IPS DF 4.7 (cell line): ENCODE data around the gene SCML2.
"Not testable (repeated sequence)": the region's sequence is repeated elsewhere in the genome, so short reads cannot be mapped to it uniquely, and the experiment has no call there.

Source experiments
- DNase-seq: peaks from one replicate; pipeline ENCODE4 v3.0.0-alpha.2; 2013; ENCODE audit warnings: low spot score; ENCODE audit errors: extremely low read depth

Gene SCML2

DNA sequence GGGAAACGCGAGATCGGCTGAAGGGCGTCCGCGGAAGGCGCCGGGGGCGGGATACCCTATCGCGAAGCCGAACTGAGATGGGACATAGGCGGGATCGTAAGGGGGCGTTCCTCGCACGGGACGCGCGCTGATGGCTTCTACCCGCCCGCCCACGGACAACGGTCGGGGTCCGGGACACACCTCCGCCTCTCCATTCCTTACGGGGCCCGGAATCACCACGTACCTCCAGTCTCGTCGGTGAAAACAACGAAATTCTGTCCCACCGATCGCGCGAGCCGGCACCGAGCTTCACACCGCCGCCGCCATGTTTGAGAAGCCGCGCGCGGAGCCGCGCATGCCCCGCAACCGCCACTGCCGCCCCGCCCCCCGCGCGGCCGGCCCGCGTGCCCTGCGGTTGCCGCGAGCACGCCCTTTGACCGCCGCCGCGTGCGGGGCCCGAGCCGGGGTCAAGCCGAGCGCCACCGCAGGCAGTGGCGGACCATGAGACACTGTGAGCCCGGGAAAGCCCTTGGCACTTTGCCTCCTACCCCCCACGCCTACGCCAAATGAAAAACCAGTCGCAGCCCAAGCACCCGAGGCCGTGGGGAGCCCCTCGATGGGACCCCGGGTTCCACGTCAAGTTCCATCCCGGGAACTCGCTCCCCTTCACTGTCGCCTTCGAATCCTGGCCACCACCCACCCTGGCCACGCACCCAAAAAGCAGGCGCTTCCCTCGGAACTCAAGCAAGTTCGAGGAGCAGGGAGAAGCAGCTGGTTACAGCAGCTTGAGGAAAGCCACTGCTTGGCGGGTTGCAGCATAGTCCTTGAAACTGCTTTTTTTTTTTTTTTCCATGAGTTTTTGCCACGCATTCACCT is at the start of gene SCML2:
SCML2 (minus strand) TSS at position 320 of the 855 bp plus-strand sequence. CDS start 20,617 bp downstream, outside the sequence.
- no peak for DNase-seq

DNA sequence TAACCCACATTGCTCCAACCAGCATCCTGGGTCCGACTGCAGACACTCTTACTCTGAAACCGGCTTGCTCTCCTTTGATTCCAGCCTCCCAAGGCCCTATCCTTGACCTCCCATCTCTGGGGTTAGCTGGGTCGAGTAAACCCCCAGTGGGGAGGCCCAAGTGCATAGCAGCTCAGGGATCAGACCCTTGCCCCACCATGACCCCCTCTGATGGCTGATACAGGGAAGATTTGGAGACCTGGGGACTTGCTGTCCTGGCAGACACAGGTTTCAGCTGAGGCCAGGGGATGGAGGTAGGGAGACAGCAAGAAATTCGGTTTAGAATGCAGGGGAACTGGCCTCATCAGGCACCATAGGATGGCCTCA is 47.3 kb upstream of the SCML2 start:
- DNase-seq, result no peak

DNA sequence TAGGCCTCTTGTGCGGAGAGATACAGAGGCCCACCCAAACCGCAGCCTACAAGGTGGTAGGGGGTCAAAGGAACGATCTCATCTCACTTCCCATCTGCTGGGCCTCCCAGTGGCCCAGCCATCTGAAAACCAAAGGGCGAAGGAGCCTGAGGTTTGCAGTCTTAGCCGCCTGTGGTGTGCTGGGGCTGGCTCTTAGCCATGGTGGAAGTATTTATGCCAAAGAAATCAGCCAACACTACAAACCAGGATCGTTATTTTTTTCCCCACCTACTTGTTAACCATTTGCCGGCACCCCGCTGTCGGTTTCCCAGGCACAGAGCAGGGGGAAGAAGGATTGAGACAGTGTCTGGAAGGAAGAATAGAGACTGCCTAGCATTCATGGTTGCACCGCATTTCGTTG is 40.0 kb upstream of the SCML2 start:
- no peak for DNase-seq

DNA sequence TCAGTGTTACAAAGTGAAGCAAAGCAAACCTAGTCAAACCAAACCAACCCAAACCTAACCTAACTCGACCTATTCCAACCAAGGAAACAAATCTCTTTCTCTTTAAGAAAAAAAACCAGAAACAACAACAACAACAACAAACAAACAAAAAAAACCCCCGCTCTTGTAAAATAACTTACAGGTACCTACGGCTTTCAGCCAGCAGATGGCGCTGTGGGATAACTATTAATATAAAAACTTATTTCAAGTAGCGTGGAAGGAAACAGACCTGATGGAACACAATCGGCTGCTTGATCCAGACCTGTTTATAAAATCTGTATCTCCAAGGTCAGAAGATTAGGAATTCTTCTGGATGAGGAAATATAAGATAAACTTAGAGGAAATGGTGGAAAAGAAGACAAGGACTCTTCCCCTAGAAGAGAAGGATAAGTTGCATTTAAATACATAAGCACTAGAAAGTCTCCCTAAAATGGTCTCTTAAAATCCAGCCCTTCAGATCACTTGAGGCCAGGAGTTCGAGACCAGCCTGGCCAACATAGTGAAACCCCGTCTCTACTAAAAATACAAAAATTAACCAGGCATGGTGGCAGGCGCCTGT is 36.6 kb upstream of the SCML2 start:
- DNase-seq, result no peak

DNA sequence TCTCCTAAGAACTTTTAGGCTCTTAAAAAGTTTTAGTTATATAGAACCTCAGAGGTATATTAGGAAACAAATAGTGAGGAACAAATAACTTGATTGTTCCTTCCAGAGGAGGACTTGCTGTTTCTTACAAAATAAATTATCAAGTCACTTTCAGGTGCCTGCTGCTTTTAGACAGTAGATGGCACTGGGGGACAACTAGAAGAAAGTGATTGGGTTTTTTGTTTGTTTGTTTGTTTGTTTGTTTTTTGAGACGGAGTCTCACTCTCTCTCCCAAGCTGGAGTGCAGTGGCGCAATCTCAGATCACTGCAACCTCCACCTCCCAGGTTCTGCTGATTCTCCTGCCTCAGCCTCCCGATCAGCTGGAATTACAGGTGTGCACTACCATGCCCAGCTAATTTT is 35.5 kb upstream of the SCML2 start:
- no peak for DNase-seq

DNA sequence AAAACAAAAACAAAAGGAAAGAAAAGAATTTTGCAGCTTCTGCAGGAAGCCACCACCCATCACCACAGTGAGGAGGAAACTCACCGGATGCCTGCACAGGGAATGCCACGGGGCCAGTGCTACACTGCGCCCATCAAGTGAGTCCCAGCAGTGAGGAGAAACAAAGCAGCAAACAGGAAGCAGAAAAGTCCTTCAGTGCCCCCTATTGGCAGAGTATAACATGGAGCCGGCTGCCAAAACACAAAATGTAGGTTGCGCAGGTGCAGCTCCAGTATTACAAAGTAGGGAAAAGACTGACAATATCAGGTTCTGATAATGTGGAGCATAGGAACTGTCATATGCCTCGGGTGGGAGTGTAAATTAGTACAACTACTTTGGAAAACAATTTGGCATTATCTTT is 23.3 kb upstream of the SCML2 start:
- DNase-seq, result no peak

DNA sequence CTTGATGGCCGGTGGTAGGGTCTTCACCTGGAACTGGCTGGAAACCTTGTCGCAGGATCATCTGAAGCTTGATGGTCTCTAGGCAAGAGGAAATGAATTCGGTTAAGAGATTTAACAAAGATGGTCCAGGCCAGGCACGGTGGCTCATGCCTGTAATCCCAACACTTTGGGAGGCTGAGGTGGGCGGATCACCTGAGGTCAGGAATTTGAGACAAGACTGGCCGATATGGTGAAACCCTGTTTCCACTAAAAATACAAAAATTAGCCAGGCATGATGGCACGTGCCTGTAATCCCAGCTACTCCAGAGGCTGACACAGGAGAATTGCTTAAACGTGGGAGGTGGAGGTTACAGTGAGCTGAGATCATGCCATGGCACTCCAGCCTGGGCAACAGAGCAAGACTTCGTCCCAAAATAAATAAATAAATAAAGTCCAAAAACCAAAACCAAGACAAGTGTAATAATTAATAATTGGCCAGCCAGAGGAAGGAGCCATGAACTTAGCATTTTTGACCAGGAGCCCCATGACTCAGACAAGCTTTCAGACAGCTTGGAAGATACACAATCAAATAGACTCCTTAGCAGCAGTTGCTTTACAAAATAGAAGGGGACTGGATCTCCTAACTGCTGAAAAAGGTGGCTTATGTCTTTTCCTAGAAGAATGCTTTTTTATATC is 20.8 kb upstream of the SCML2 start:
- not testable (repeated sequence) for DNase-seq

DNA sequence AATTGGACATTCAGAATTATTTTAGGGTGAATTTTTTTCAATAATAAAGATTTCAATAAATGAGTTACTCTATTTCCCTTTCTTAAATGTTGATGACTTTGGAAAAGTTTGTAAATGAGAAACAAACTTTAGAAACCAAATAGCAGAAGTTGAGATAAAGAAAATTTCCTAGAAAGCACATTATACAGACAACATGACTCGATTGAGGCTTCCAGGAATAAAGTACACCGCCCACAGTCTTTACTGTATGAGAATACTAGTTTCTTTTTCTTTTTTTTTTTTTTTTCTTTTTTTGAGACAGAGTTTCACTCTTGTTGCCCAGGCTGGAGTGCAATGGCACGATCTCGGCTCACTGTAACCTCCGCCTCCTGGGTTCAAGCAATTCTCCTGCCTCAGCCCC is 14.6 kb upstream of the SCML2 start:
- DNase-seq, result not testable (repeated sequence)

DNA sequence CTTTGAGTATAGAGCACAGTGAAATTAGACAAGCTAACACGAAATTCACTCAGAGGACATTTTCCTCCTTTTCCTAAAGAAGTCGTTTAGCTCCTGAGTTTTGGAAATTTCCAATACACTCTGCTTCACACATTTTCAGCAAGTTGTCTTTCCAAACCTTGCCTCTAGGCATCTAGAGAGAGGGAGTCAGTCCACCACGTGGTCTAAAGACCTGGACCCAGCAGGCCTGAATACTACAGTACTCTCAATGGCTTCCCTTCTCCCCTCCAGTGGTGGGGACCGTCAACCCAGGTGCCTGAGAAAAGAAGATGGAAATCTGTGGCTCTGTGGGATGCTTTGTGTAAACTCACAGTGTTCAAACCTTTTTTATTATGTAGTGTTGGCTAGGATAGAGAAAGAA is 13.9 kb upstream of the SCML2 start:
- no peak for DNase-seq

DNA sequence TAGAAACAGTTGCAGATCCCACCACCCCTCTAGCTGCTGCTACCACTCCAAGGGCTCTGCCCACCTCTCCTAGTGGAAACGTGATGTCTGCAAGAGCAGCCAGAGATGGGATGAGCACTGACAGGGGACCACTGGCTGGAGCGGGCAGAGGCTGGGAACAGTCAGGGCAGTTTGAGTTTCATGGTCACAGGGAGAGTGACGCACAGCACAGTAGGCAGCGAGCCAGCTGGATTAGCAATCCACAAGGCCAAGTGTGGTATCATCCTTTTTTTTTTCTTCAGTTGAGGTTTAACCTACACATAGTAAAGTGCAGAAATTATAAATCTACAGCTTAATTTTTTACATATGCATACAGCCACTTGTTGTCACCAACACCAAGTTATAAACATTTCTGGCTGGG is 6.4 kb upstream of the SCML2 start:
- DNase-seq, result no peak

DNA sequence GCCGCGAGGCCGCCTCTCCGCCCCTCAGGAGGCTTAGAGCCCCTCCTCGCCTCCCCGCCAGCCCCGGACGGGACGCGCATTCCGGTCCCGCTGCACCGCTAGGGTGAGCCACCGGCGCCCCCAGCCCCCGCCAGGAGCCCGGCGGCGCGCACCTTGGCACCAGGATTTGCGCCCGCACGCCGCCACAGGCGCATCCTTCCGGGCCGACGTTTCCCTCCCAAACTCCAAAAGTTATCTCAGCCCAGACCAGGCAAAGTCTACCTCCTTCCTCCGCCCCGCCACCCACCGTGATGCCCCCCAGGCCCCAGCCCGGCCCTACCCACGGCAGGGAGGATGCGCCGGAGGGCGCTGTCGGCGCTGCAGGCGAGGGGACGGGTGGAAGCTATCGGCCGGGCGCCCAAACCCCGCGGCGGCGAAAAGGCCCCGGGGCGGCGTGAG is 538 bp downstream of the SCML2 start:
- no peak for DNase-seq

DNA sequence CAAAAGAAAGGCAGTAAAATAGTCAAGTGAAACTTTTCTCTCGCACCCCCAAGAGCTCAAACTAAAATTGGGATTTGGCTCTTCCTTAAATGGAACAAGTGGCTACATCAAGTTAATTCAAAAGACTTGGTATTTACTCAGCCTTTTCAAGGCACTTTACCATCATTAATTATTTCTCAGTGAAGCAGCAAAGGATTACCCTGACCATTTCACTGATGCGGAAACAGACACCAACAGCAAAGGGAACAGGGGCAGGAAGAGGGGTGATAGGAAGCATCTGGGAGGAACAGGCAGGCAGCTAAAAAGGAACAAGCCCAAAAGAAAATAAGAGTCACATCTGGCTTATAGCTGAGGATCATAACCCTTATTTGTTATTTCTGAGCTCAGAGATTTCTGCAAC is 2.7 kb downstream of the SCML2 start:
- DNase-seq, result no peak

DNA sequence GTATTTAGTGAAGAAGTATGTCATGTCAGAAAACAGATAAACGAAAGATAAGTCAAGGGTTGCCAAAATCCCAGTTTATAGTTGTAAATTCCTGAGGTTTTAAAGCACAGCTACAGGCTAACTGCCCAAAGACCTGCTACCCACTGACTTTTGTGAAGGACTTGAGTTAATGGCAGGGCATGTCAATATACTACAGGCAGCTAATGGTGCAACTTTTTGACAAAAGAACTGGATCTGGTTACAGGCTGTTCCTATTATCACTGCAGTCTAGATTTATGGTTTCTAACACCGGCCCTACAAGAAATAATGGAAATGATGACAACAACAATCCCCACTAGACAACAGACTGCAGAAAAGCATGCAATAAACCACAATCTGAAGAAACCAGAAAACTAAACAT is 6.4 kb downstream of the SCML2 start:
- no peak for DNase-seq

DNA sequence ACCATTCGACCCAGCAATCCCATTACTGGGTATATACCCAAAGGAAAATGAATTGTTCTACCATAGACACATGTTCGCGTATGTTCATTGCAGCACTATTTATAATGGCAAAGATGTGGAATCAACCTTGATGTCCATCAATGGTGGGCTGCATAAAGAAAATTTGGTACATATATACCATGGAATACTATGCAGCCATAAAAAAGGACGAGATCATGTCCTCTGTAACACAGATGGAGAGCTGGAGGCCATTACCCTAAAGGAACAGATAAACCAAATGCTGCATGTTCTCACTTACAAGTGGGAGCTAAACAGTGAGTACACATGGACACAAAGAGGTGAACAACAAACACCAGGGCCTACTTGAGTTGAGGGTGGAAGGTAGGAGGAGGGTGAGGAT is 45.1 kb downstream of the SCML2 start:
- no peak for DNase-seq

DNA sequence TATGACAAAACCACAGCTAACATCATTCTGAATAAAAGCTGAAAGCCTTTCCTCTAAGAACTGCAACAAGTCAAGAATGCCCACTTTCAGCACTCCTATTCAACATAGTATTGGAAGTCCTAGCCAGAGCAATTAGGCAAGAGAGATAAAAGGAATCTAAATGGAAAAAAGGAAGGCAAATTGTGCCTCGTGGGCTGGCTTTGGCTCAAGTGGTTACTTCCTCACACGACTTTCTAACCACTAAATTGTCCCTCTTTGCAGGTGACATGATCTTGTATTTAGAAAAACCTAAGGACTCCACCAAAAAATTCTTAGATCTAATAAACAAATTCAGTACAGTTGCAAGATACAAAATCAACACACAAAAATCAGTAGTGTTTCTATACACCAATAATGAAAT is 57.2 kb downstream of the SCML2 start:
- DNase-seq, result no peak

DNA sequence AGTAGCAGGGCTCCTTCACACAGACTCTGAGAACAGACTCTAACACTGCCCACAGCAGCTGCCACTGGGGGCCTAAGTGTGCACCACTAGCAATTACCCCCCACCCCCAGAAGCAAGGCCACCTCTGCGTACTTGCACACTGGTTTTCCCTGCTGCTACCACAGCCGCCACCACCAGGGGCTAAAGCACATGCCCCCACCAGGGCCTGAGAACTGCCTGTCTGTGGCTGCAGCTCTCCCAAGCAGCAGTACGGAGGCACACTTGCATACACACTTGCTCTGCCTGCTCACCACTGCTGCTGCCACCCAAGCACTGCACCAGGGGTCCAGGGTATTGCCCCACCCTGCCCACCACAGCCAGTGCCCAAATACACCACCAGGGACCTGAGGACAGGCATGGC is 59.6 kb downstream of the SCML2 start:
- no peak for DNase-seq

DNA sequence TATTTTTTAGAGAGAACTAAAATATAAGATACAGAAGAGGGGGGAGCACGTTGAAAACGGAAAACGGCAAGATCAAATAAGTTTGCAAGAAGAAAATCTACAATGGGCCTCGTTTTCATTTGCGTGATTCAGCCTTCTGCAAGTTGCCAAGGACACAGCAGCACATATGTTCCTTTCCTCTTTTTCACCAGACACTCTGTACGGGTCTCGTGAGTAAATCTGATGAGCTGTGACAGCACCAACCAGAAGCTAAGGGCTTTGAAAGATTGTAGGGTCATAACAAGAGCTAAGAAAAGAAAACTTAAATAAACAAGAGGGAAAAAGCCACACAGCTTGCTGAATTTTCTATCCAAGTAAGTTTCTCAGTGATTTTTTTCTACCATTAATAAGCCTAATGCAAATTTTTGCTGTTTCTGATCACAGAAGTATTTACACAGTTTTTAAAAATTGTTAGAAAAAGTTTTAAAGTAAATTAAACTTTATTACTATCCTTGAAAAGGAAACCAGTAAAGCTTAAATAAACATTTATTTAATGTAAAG is 63.4 kb downstream of the SCML2 start:
- DNase-seq, result no peak

DNA sequence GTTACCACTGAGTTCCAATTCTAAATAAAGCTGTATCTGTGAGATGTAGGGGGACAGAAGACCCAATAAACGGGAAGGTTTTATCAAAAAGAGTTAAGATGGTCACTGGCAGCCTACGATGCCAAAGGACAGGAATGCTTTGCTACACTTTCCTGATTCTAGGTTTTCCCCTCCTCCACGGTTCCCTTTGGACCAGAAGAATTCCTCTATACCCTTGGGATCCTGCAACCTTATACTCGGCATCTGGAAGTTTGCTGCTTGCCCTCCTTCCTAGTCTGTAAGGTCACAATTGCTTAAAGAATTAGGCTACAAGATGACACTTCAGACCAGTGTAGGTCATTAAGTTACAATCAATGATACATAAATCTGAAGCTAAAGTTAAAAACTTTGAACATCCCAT is 64.3 kb downstream of the SCML2 start:
- no peak for DNase-seq

DNA sequence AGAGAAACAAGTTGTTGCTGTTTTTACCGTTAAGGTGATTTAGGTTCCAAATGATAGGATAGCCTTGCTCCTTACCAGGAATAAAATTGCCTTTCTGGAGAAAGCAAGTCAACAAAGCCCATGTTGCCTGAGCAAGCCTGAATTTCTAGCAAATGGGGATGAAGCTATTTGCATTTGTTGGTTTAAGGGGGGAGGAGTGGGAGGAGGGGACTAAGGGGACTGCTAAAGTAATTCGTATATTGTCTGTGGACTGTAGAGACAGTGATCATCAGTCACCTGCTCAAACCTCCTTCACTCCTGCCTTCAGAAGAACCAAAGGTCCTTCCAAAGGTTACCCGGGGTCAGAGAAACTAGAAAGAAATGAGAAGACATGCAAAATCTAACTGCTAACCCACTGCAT is 65.8 kb downstream of the SCML2 start:
- DNase-seq, result no peak

DNA sequence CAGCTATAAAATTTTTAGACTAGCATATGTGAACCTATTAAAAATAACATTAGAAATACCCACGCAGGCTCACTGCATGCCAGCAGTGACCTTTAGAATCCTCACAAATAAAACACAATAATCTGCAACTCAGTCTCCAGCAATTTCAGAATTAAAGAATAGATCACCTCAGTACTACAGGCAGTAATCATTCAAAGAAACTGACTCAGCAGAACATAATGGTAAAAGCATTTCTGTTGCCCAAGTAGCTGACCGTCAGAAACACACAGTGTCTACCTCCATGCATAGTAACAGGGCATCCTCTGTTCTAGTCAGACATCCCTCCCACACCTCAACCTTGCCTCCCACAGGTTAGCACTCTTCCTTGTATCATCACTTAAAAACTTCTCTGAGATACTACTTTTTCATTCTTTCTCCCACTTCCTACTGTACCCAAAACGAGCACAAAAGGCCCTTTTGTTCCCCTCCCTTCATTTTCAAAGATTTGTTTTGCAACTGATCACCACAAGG is 68.1 kb downstream of the SCML2 start:
- no peak for DNase-seq

DNA sequence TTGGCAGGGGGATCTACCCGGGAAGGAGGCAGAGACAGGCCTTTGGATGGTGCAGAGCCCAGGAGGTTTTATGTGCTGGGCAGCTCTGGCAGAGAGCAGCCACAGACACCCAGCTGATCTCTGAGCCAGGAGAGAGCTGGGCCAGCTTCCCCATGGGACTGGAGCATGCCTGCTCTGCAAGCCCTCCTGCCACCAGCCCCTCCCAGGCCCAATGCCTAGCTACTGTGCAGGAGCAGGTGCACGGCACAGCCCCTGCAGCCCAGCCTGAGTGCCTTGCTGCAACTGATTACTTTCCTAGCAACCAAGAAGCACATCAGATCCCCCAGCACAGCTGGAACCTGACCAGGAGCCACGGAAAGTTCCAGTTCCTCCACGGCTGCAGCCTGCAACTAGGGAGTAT is 76.0 kb downstream of the SCML2 start:
- DNase-seq, result no peak

DNA sequence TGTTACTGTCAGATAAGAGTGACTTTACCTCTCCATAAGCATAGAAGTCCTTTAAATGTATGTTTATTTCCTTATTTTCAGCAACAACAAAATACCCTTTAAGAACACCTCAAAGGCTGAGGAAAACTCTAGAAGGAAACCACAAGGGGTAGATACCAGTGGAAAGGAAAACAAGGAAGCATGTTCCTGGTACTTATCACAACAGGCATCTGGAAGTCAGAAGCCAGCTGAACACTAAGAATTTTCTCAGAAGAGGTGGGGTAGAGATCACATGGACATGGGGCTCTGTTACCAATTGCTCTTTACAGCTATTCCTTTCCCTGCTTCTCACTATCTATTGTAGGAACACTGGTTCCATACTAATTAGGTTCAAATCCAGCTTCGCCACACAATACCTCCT is 82.3 kb downstream of the SCML2 start:
- no peak for DNase-seq
